ENCODE measurements around the gene TMEM184A.

DNA sequence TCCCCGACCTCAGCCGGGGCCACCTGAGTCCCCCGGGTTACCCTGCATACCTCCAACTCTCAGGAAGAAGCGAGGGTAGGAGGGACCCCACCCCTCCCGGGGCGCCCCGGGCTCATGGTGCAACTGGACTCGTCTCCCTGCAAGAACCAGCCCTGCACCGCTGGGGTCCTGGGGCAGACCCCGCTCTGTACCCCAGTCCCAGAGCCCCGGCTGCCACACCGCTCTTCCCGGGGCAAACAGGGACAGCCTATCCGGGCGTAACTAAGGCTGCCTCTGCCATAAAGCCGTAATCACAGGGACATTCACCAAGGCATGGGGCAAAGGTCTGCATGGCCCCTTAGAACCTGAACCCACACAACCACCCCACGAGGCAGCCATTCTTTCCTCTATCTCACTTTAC is 32.2 kb downstream of the TMEM184A start:
- no peak for TF ChIP-seq EZH2 (IDR thresholded peaks at IDR 0.05; ENCODE audit: low read depth)
- TF ChIP-seq, protein P1, sequence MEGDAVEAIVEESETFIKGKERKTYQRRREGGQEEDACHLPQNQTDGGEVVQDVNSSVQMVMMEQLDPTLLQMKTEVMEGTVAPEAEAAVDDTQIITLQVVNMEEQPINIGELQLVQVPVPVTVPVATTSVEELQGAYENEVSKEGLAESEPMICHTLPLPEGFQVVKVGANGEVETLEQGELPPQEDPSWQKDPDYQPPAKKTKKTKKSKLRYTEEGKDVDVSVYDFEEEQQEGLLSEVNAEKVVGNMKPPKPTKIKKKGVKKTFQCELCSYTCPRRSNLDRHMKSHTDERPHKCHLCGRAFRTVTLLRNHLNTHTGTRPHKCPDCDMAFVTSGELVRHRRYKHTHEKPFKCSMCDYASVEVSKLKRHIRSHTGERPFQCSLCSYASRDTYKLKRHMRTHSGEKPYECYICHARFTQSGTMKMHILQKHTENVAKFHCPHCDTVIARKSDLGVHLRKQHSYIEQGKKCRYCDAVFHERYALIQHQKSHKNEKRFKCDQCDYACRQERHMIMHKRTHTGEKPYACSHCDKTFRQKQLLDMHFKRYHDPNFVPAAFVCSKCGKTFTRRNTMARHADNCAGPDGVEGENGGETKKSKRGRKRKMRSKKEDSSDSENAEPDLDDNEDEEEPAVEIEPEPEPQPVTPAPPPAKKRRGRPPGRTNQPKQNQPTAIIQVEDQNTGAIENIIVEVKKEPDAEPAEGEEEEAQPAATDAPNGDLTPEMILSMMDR (conservative IDR thresholded peaks at IDR 0.05), result no peak

All from PC-9 (cell line).